HG02852 (cell line): ENCODE measurements around the gene TP53TG3E.
"Not testable (repeated sequence)": the region's sequence is repeated elsewhere in the genome, so short reads cannot be mapped to it uniquely, and the experiment has no call there.

Source experiments
- ATAC-seq: cut with Tn5 transposase; IDR thresholded peaks from one replicate; pipeline ENCODE4 v1.9.1; 2021; ENCODE audit warnings: mild to moderate bottlenecking, moderate library complexity; ENCODE audit not compliant: unreplicated experiment

The TP53TG3E gene, protein sequence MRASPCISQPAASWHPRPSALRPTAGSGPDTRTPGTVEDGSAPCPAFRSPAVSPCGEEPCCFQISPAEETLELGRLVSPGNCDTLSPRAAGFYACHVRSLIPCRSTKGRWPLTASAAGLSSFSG

DNA sequence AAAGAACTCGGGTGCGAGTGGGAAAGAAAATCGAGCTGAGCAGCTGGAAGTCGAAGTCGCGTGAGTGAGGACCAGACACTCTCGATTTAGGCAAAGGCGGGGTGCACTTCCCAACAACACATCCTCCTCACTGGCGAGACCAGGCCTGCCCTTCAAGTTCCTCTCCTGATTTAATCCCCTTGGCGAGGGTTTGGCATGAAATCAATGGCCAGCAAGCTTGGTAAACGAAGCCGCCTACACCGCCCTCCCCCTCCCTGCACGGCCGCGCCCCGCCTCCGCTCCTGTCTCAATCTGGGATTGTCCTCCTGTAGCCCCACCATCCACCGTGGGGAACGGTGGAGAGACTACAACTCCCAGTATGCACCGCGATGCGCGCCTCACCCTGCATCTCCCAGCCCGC is at the start of gene TP53TG3E:
Gene TP53TG3E (plus strand): TSS at position 301 of the 400 bp plus-strand sequence. CDS start 68 bp downstream, at position 369.
- not testable (repeated sequence) for ATAC-seq

DNA sequence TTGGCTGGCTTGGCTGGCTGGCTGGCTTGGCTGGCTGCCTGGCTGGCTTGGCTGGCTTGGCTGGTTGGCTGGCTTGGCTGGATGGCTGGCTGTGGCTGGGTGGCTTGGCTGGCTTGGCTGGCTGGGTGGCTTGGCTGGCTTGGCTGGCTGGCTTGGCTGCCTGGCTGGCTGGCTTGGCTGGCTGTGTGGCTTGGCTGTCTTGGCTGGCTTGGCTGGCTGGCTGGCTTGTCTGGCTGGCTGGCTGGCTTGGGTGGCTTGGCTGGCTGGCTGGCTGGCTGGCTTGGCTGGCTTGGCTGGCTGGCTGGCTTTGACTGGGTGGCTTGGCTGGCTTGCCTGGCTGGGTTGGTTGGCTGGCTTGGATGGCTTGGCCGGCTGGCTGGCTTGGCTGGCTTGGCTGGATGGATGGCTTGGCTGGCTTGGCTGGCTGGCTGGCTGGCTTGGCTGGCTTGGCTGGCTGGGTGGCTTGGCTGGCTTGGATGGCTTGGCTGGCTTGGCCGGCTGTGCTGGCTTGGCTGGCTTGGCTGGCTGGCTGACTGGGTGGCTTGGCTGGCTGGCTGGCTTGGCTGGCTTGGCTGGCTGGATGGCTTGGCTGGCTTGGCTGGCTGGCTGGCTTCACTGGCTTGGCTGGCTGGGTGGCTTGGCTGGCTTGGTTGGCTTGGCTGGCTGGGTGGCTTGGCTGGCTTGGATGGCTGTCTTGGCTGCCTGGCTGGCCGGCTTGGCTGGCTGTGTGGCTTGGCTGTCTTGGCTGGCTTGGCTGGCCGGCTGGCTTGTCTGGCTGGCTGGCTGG is 32.3 kb downstream of the TP53TG3E start:
- not testable (repeated sequence) for ATAC-seq

DNA sequence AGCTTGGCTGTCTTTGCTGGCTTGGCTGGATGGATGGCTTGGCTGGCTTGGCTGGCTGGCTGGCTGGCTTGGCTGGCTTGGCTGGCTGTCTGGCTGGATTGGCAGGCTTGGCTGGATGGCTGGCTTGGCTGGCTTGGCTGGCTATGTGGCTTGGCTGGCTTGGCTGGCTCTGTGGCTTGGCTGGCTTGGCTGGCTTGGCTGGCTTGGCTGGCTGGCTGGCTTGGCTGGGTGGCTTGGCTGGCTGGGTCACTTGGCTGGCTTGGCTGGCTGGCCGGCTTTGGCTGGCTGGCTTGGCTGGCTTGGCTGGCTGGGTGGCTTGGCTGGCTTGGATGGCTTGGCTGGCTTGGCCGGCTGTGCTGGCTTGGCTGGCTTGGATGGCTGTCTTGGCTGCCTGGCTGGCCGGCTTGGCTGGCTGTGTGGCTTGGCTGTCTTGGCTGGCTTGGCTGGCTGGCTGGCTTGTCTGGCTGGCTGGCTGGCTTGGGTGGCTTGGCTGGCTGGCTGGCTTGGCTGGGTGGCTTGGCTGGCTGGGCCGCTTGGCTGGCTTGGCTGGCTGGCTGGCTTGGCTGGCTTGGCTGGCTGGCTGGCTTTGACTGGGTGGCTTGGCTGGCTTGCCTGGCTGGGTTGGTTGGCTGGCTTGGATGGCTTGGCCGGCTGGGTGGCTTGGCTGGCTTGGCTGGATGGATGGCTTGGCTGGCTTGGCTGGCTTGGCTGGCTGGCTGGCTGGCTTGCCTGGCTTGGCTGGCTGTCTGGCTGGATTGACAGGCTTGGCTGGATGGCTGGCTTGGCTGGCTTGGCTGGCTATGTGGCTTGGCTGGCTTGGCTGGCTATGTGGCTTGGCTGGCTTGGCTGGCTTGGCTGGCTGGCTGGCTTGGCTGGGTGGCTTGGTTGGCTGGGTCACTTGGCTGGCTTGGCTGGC is 33.8 kb downstream of the TP53TG3E start:
- not testable (repeated sequence) for ATAC-seq

DNA sequence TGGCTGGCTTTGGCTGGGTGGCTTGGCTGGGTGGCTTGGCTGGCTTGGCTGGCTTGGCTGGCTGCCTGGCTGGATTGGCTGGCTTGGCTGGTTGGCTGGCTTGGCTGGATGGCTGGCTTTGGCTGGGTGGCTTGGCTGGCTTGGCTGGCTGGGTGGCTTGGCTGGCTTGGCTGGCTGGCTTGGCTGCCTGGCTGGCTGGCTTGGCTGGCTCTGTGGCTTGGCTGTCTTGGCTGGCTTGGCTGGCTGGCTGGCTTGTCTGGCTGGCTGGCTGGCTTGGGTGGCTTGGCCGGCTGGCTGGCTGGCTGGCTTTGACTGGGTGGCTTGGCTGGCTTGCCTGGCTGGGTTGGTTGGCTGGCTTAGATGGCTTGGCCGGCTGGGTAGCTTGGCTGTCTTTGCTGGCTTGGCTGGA is 34.4 kb downstream of the TP53TG3E start:
- ATAC-seq, result not testable (repeated sequence)

GRCh38 chr16:33339093-33340061 is 35.3 kb downstream of the TP53TG3E start:
- ATAC-seq, result not testable (repeated sequence)
